Measurements from ENCODE around the gene SLC2A9.

DNA sequence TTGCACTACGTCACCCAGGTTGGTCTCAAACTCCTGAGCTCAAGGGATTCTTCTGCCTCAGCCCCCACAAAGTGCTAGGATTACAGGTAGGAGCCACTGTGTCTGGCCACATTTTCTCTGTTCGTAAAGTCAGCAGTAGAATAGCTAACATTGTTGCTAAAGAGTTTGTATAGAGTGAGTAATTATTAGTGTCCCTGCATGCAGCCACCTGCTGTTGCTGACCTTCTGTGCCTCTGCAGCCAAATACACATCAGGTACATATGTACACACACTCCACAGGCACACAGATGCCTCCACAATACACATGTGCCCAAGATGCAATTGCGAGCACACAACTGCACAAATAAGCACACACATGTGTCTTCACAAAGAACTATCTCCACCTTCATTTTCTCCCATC, 228.9 kb downstream of the SLC2A9 start:
- TF ChIP-seq CTCF (IDR thresholded peaks at IDR 0.05): no peak
- no peak for TF ChIP-seq POLR2A (IDR thresholded peaks at IDR 0.05)
